Measurements from ENCODE around the gene HDAC8.
"Not testable (repeated sequence)": the region's sequence is repeated elsewhere in the genome, so short reads cannot be mapped to it uniquely, and the experiment has no call there.

HDAC8 gene

DNA sequence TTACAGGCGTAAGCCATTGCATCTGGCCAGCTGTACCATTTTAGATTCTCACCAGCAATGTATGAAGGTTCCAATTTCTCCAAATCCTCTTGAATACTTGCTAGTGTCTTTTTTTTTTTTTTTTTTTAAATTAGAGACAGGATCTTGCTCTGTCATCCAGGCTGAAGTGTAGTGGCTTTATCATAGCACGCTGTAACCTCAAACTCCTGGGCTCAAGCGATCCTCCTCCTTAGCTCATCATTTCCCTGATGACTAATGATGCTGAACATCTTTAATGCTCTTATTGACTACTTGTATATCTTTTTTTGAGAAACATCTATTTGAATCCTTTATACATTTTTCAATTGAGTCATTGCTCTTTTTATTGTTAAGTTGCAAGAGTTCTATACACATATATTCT, 40.3 kb downstream of the HDAC8 start:
- no peak overlapping the region for H3K4me3 ChIP-seq (ENCODE audit: low read depth, low read length)
- TF ChIP-seq, protein P1, sequence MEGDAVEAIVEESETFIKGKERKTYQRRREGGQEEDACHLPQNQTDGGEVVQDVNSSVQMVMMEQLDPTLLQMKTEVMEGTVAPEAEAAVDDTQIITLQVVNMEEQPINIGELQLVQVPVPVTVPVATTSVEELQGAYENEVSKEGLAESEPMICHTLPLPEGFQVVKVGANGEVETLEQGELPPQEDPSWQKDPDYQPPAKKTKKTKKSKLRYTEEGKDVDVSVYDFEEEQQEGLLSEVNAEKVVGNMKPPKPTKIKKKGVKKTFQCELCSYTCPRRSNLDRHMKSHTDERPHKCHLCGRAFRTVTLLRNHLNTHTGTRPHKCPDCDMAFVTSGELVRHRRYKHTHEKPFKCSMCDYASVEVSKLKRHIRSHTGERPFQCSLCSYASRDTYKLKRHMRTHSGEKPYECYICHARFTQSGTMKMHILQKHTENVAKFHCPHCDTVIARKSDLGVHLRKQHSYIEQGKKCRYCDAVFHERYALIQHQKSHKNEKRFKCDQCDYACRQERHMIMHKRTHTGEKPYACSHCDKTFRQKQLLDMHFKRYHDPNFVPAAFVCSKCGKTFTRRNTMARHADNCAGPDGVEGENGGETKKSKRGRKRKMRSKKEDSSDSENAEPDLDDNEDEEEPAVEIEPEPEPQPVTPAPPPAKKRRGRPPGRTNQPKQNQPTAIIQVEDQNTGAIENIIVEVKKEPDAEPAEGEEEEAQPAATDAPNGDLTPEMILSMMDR (conservative IDR thresholded peaks at IDR 0.05; ENCODE audit: low read depth, low read length), result no peak
- peak; percentile 13 for DNase-seq (ENCODE audit: low read depth)

DNA sequence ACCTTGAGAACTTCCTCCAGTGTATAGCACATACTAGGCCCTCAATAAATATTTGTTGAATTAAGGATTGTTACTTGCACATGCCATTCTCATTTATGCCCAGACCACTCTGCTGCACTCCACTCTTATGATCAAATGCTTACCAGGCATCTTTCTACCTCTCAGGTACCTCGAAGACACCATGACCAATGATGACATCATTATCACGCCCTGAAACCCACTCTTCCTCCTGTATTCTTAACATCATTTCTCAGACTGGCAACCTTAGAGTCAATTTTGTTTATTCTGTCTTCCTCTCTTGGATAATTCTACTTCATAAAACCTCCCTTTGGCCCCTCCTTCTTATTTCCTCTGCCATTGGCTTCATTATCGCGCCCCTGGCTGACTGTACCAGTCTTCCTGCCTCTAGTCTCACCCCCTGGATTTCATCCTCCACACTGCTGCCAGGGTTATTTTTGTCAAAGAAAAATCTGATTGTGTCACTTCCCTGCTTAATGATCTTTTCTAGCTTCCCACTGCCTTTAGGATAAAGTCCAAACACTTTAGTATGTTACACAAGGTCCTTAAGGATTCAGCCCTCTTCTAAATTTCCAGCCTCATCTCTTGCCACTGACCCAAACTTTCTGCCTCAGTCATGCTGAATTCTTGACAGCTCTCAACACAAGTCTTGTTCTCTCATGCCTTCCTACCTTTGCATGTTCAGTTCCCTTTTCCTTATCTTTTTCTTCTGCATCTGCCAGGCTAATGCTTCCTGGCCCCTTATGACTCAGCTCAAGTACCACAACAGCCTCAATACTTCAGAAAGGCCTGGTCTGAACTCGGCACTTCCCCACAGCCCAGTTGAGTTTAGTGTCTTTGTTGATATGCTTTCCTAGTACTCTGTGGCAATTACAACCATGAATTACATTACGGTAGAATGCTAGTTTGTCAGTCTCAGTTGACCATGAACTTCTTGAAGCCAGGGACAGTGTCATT, 45.8 kb downstream of the HDAC8 start:
- peak; percentile 39 for DNase-seq (ENCODE audit: low read depth)
- TF ChIP-seq, protein P1 (conservative IDR thresholded peaks at IDR 0.05; ENCODE audit: low read depth, low read length), result no peak
- H3K4me3 ChIP-seq (ENCODE audit: low read depth, low read length), result no peak overlapping the region

DNA sequence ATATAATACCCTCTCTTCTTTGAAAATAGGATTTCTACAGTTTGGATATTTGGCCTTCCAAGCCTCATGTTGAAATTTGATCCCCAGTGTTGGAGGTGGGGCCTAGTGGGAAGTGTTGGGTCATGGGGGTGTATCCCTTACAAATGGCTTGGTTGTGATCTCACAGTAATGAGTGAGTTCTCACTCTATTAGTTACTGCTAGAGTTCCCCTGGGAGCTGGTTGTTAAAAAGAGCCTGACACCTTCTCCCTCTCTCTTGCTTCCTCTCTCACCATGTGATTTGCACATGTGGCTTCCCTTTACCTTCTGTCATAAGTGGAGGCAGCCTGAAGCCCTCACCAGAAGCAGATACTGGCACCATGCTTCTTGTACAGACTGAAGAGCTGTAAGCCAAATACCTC, 73.9 kb downstream of the HDAC8 start:
- TF ChIP-seq, protein P1 (conservative IDR thresholded peaks at IDR 0.05; ENCODE audit: low read depth, low read length), result no peak
- no peak overlapping the region for H3K4me3 ChIP-seq (ENCODE audit: low read depth, low read length)
- peak; percentile 4 for DNase-seq (ENCODE audit: low read depth)

DNA sequence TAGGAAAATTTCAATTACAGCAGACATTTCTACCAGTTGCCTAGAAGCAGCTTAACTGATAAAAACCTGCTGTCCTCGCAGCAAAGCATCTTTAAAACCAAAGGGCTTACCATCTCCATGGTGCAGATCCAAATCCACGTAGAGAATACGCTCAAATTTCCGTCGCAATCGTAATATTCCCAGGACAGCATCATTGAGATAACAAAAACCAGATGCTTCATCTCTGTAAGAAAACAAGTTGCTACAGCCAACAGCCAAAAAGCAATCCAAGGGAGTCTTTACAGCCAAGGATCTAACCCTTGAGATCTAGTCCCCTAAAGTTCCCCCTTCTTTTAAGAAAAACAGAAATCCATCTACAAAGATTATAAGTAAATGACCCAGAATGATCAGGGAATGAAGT, 77.6 kb downstream of the HDAC8 start:
- DNase-seq (ENCODE audit: low read depth), result no peak

DNA sequence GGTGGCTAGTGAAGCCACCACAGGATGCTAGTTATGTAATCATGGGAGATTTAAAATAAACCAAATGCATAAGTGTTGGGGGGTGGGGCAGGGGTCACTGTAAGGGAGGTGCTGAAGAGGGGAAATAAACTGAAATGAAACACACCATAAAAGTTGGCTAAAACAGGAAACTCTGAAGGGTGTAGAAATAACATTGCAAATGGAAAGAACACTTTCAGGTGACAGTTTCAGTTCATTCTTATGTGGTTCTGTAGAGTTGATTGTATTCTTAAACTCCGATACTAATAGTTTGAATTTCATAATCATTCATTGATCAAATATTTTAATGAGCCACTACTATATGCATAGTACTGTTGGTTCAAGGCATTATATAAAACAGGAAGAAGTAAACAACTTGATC, 80.1 kb downstream of the HDAC8 start:
- no peak overlapping the region for H3K4me3 ChIP-seq (ENCODE audit: low read depth, low read length)
- no peak for DNase-seq (ENCODE audit: low read depth)
- TF ChIP-seq, protein P1 (conservative IDR thresholded peaks at IDR 0.05; ENCODE audit: low read depth, low read length), result no peak

More for the DNA sequence above, 77.6 kb downstream of the HDAC8 start:
- TF ChIP-seq, protein P1 (conservative IDR thresholded peaks at IDR 0.05; ENCODE audit: low read depth, low read length), result no peak
- no peak overlapping the region for H3K4me3 ChIP-seq (ENCODE audit: low read depth, low read length)

DNA sequence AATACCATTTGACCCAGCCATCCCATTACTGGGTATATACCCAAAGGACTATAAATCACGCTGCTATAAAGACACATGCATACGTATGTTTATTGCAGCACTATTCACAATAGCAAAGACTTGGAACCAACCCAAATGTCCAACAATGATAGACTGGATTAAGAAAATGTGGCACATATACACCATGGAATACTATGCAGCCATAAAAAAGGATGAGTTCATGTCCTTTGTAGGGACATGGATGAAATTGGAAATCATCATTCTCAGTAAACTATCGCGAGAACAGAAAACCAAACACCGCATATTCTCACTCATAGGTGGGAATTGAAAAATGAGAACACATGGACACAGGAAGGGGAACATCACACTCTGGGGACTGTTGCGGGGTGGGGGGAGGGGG, 82.4 kb downstream of the HDAC8 start:
- DNase-seq (ENCODE audit: low read depth); H3K4me3 ChIP-seq (ENCODE audit: low read depth, low read length): not testable (repeated sequence)

DNA sequence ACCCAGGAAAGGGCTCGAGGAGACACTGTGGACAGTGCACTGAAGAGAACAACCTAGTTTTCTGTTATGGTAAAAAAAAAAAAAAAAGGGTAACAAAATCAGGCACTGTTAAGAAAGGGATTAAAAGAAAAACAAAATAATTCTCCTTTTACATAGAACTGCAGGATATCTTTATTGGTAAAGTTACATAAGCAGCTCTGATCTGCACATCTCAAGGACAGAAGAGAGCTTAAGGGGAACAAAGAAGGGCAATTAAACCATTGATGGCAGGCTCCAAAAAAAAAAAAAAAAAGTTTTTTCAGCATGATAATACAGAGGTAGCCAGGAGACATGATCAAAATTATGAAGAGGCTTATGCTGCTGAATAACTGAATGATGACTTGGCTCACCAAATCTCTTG, 85.0 kb downstream of the HDAC8 start:
- TF ChIP-seq, protein P1 (conservative IDR thresholded peaks at IDR 0.05; ENCODE audit: low read depth, low read length), result no peak

More for the DNA sequence above, 85.0 kb downstream of the HDAC8 start:
- H3K4me3 ChIP-seq (ENCODE audit: low read depth, low read length), result no peak overlapping the region
- DNase-seq (ENCODE audit: low read depth), result no peak

Data from choroid plexus epithelial cell (primary cell).